Small intestine (tissue), 7 donors: ENCODE results near the gene ZNF609. TPM values are rescaled to one million over a fixed set of nuclear protein-coding genes. Genes with fewer than 3 reads are reported as not detected.
"Not testable (repeated sequence)": the region's sequence is repeated elsewhere in the genome, so short reads cannot be mapped to it uniquely, and the experiment has no call there.

ENCODE experiments used
- DNase-seq, 2 donors: peaks; one replicate each; pipeline versions ENCODE4 v3.0.0 to v3.0.0-alpha.2; 2013
- FAIRE-seq: peaks from 2 replicates; lab custom pipeline; 2012; peaks lifted over from hg19 to GRCh38; lab: Jason Lieb, UNC
- H3K27ac ChIP-seq, 3 donors: one replicate each; pipeline ENCODE4 v1.5.1; 2013; ENCODE audit warnings: low read length in 2 of 3, mild to moderate bottlenecking in 2 of 3, control low read depth in 1 of 3, inconsistent platforms in 1 of 3, low read depth in 1 of 3, moderate library complexity in 1 of 3
- H3K27me3 ChIP-seq, 3 donors: one replicate each; pipeline ENCODE4 v1.6.1; 2013; ENCODE audit warnings: low read length in 3 of 3, inconsistent platforms in 1 of 3; ENCODE audit not compliant: control insufficient read depth in 3 of 3, insufficient read depth in 3 of 3
- H3K36me3 ChIP-seq, 3 donors: one replicate each; pipeline ENCODE4 v1.6.1; 2013; ENCODE audit warnings: low read length in 3 of 3, inconsistent platforms in 1 of 3, low read depth in 1 of 3, mild to moderate bottlenecking in 1 of 3, moderate library complexity in 1 of 3; ENCODE audit not compliant: control insufficient read depth in 3 of 3, insufficient read depth in 2 of 3
- H3K4me1 ChIP-seq, 3 donors: one replicate each; pipeline ENCODE4 v1.6.1; 2013; ENCODE audit warnings: low read length in 2 of 3, inconsistent platforms in 1 of 3, low read depth in 1 of 3, mild to moderate bottlenecking in 1 of 3, moderate library complexity in 1 of 3; ENCODE audit not compliant: control insufficient read depth in 3 of 3, insufficient read depth in 2 of 3
- H3K4me3 ChIP-seq, 3 donors: one replicate each; pipeline ENCODE4 v1.5.1; 2013; ENCODE audit warnings: low read length in 3 of 3, control low read depth in 1 of 3, inconsistent platforms in 1 of 3, low read depth in 1 of 3, mild to moderate bottlenecking in 1 of 3, moderate library complexity in 1 of 3
- H3K9me3 ChIP-seq, 2 donors: one replicate each; pipeline ENCODE4 v1.6.1; 2013; ENCODE audit warnings: low read depth in 1 of 2, low read length in 1 of 2; ENCODE audit not compliant: control insufficient read depth in 2 of 2, insufficient read depth in 1 of 2
- WGBS, 3 donors: extraction: QIAGEN DNeasy Blood & Tissue Kit; methylation state at CpG; one replicate each; pipeline ENCODE4 v1.1.7; 2013; 5-methylcytosine and 5-hydroxymethylcytosine counted together
- polyA plus RNA-seq, 4 donors: library from polyadenylated mRNA; stranded (reverse) in 3 of 4; unstranded in 1 of 4; fragments of 200-250 nt in 3 of 4; fragments of 120-200 nt in 1 of 4; gene quantifications; one replicate each; pipeline versions ENCODE4 v1.2.1 to v1.2.3, GENCODE V29; 2013
- donor health status: healthy with polysubstance abuse.
- donor health status: control.
- donor health status: control.
- donor health status: Bipolar disorder and iron deficiency.
- donor health status: healthy.

ZNF609 gene
- polyA plus RNA-seq, 4 donors = 6.8 to 22.5 (median 8.4) TPM

DNA sequence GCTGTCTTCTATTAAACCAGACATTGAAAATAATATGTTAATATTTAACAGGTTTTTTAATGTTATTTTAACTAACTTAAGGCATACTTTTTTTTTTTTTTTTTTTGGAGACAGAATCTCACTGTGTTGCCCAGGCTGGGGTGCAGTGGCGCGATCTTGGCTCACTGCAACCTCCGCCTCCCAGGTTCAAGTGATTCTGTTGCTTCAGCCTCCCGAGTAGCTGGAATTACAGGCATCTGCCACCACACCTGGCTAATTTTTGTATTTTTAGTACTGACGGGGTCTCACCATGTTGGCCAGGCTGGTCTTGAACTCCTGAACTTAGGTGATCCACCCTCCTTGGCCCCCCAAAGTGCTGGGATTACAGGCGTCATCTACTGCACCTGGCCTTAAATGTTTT is 147.0 kb downstream of the ZNF609 start:
- not testable (repeated sequence) for H3K4me3 ChIP-seq, H3K27me3 ChIP-seq, H3K4me1 ChIP-seq, H3K27ac ChIP-seq, DNase-seq, H3K9me3 ChIP-seq, H3K36me3 ChIP-seq, FAIRE-seq
- WGBS, 3 donors = 97 to 98% (median 98%) methylated on average over 6 of the region's 6 CpGs

DNA sequence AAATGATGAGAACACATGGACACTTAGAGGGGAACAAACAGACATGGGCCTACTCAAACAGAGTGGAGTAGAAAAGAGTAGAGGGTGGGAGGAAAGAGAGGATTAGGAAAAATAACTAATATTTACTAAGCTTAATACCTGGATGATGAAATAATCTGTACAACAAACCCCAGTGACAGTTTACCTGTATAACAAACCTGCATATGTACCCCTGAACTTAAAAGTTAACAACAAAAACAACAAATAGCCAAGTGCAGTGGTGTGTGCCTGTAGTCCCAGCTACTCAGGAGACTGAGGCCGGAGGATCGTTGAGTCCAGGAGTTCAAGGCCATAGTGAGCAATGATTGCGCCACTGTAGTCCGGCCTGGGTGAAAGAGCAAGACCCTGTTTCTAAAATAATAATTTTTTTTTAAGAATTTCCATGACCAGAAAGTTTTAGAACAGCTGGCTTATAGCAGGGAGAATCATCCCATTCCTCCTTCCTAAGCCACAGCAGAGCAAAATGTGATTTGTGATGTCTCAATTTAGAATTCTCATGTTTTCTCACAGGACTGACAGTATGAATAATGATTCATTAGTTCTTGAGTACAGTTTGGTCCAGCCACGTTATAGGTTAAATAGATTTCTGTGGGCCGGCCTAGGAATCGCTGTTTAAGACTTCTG is 150.0 kb downstream of the ZNF609 start:
- no peaks in the 10 kb centered on the region for H3K9me3 ChIP-seq
- peaks cover 0 to 13% (median 0%) of the 10 kb centered on the region in 3 donors for H3K36me3 ChIP-seq
- peaks cover 0 to 4% (median 0%) of the 10 kb centered on the region in 3 donors for H3K4me1 ChIP-seq
- H3K27ac ChIP-seq = no peak overlapping the region
- no peak for FAIRE-seq
- no peak overlapping the region for H3K4me3 ChIP-seq
- DNase-seq = no peak
- WGBS, 3 donors = 58 to 67% (median 65%) methylated on average over 7 of the region's 7 CpGs
- no peaks in the 10 kb centered on the region for H3K27me3 ChIP-seq

DNA sequence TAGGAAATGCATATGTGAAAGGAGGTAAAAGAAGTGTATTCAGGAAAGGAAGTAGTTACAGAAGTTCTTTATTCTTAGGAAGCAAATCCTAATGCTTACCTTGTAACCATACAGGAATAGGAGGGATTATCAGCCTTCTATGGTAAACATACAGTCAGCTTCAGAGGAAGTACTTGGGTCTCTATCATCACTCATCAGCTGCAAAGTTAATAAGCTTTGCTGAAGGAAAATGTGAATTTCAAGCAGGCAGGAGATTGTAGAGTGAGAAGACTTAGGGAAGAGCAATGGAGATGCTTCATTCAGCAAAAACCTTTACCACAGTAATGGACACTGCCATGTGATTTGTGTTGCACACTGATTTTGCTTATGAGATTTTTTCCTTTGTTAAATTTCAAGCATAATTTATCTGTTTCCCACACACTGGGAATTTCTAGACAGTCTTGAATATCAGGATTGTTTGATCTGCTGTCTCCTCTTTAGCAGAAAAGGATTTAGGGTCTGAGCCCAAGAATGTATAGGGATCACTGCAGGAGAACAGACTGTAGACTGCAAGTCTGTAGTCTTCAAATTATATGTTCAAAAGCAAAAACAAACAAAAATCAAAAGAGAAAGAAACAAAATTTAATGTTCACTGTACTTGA is 150.8 kb downstream of the ZNF609 start:
- Histone ChIP-seq H3K27ac (no peak overlapping the region), H3K36me3 (peaks cover 0 to 11% (median 0%) of the 10 kb centered on the region in 3 donors), H3K27me3 (no peaks in the 10 kb centered on the region), H3K9me3 (no peaks in the 10 kb centered on the region), H3K4me3 (no peak overlapping the region), H3K4me1 (peaks cover 0 to 4% (median 0%) of the 10 kb centered on the region in 3 donors)
- no peak for FAIRE-seq
- DNase-seq = no peak

DNA sequence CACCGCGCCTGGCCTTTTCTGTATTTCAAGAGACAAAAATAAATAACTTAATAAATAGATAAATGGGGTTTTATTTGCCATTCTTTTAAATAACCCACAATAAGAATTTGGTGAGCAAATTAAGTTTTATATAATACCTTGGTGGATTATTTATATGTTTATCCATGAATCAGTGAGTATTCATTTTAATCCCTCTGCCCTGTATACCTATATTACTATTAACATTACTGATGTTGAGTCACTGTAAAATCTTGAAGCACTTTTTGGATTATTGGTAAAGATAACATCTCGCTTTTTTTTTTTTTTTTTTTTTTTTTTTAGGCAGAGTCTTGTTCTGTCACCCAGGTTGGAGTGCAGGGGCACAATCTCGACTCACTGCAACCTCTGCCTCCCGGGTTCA is 154.1 kb downstream of the ZNF609 start:
- Histone ChIP-seq H3K9me3 (no peaks in the 10 kb centered on the region), H3K4me1 (peaks cover 0 to 12% (median 0%) of the 10 kb centered on the region in 3 donors), H3K36me3 (peaks cover 0 to 16% (median 0%) of the 10 kb centered on the region in 3 donors), H3K4me3 (no peak overlapping the region), H3K27me3 (no peaks in the 10 kb centered on the region), H3K27ac (no peak overlapping the region)
- 93 to 98% (median 94%) methylated on average over 5 of the region's 5 CpGs for WGBS, 3 donors
- FAIRE-seq (no peak), DNase-seq (no peak)

DNA sequence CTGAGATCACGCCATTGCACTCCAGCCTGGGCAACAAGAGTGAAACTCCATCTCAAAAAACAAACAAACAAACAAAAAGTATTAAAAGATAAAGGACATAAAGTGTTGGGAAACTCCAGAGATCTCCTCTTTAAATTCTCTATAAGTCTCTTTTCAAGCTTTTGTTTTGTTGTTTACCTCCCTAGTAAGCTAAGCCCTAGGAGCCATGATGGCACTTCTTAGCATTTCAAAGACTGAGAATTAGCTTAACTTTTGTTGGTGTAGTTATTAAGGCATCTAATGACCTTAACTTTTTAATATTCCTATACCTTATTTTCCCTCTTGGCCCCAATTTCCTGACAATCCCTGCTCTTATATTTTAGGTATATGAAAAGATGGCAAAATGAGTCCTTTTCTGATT is 157.3 kb downstream of the ZNF609 start:
- no peak overlapping the region for H3K27ac ChIP-seq
- FAIRE-seq = no peak
- peaks cover 0 to 17% (median 1%) of the 10 kb centered on the region in 3 donors for H3K36me3 ChIP-seq
- H3K9me3 ChIP-seq = no peaks in the 10 kb centered on the region
- no peak for DNase-seq
- no peak overlapping the region for H3K4me3 ChIP-seq
- H3K4me1 ChIP-seq = peaks cover 3 to 18% (median 7%) of the 10 kb centered on the region in 3 donors
- WGBS, 3 donors = 93 to 100% (median 100%) methylated on average over 1 of the region's 1 CpG
- no peaks in the 10 kb centered on the region for H3K27me3 ChIP-seq

DNA sequence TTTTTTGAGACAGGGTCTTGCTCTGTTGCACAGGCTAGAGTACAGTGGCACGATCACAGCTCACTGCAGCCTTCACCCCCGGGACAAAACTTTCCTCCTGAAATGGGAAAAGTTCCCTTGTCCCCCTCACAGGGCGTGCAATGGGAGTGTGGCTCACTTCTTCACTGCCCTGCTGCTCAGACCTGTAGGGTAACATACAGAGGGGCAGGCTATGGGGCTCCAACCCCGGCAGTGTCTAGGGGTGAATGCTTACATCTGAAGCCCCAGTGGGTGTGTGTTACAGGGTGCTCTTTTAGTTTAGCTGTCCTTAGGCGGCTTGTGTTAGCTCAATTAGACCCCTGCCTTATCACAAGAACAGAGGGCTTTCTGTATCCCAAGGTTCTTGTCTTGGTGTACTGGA is 157.8 kb downstream of the ZNF609 start:
- no peaks in the 10 kb centered on the region for H3K27me3 ChIP-seq
- 89 to 97% (median 91%) methylated on average over 5 of the region's 5 CpGs for WGBS, 3 donors
- H3K4me1 ChIP-seq = peaks cover 3 to 18% (median 7%) of the 10 kb centered on the region in 3 donors
- peaks cover 0 to 16% (median 4%) of the 10 kb centered on the region in 3 donors for H3K36me3 ChIP-seq
- H3K27ac ChIP-seq = no peak overlapping the region
- H3K9me3 ChIP-seq = no peaks in the 10 kb centered on the region
- no peak overlapping the region for H3K4me3 ChIP-seq
- FAIRE-seq = no peak
- no peak for DNase-seq

DNA sequence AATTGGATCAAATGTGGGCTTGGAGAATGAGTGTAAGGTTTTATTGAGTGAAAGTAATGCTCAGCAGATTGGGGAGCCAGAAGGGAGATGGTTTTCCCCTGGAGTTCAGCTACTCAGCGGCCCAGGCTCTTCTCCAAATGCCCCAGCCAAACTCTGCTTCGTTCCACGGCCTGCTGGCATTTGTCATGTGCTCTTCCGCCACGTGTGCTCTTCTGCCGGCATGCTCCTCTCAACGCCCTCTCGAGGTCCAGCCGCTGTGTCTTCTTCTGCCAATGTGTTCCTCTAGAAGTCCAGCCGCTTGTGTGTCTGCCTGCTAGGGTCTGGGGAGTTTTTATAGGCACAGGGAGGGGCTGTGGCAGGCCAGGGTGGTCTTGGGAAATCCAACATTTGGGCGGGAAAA is 158.2 kb downstream of the ZNF609 start:
- H3K4me3 ChIP-seq = no peak overlapping the region
- 83 to 96% (median 95%) methylated on average over 11 of the region's 11 CpGs for WGBS, 3 donors
- no peak overlapping the region for H3K27ac ChIP-seq
- no peaks in the 10 kb centered on the region for H3K9me3 ChIP-seq
- FAIRE-seq (no peak), DNase-seq (no peak)
- peaks cover 3 to 18% (median 7%) of the 10 kb centered on the region in 3 donors for H3K4me1 ChIP-seq
- peaks cover 0 to 19% (median 4%) of the 10 kb centered on the region in 3 donors for H3K36me3 ChIP-seq
- H3K27me3 ChIP-seq = no peaks in the 10 kb centered on the region

DNA sequence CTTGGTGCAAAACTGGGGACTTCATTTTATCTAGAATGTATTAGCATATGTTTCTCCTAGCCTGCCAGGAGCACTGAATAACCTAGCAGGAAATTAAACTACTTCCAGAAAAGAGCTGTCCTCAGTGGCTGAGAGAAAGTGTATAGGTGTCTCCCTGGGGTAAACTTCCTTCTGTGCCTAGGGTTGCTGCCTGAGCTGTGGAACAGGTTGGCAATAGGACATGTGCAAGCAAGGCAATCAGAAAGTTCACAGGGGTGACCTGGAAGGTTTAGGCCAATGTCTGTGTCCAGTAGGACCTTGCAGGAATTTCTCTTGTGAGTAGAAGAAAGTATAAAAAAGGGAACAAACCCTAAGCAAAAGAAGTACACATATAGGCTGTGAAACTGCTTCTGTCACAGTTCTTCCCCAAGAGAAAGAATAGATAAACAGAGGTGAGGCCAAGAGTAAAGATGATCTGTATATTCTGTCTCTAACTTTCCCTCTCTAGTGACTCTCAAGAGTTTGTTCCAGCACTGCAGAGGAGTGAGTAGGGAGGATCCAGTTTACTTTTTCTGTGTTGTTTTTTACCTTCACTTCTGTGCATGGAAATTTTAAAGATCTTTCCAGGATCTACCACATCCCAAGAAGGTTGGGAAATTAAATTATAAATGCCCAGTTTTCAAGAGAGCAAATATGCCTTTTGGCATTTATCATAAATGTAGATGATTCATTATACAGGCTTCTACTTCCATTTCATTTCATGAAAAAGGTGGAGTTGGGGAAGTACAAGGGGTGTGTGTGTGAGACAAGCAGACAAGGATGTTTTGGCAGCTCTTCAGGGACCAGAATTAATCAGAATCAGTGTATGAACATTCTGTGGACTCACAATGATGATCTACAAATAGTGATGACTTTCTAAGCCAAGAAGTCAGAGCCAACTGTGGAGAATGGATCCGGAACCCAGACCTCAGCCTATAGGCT is 159.8 kb downstream of the ZNF609 start:
- H3K27ac ChIP-seq = peak overlapping the region in 1 of 3 donors; percentile 22
- H3K36me3 ChIP-seq = peaks cover 0 to 16% (median 4%) of the 10 kb centered on the region in 3 donors
- FAIRE-seq = no peak
- H3K4me1 ChIP-seq = peaks cover 3 to 21% (median 7%) of the 10 kb centered on the region in 3 donors
- H3K4me3 ChIP-seq = no peak overlapping the region
- WGBS, 3 donors = 75 to 85% (median 81%) methylated on average over 1 of the region's 1 CpG
- H3K27me3 ChIP-seq = no peaks in the 10 kb centered on the region
- H3K9me3 ChIP-seq = no peaks in the 10 kb centered on the region
- DNase-seq = no peak
